SH-SY5Y (cell line): Measurements from ENCODE around the gene SLC38A5.

Experiments used
- GATA2 ChIP-seq: IDR thresholded peaks from 2 replicates; pipeline ENCODE4 v1.6.1; 2011; ENCODE audit warnings: mild to moderate bottlenecking, low read depth, low read length
- GATA3 ChIP-seq: IDR thresholded peaks from 2 replicates; pipeline ENCODE4 v1.6.1; 2011; ENCODE audit warnings: low read depth, mild to moderate bottlenecking, low read length, moderate library complexity

DNA sequence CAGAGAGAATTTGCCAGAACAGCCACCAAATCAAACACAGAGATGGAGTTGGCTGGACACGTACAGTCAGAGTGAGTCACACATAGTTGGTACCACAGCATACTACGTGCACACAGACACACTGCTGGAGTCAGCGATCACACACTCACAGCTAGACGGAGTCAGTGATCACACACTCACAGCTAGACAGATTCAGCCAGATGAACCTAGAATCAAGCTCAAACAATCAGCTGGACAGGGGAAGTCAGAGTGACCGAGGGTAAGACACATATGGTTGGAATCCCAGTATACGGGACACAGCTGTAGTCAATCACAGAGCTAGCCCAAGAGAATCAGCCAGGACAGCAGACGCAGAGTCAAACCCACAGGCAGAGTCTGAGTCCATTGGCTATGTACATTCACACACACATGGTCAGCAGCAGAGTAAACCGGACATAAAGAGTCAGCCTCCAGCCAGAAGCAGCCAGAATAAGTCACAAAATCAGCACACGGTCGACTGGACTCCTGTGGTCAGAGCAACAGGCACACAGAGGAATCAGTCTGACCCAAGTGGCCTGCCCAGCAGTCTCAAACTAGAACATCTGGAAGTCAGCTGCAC is 4.6 kb downstream of the SLC38A5 start:
- TF ChIP-seq GATA2: no peak
- TF ChIP-seq GATA3: no peak
